ENCODE results near the gene LEO1.

The LEO1 gene

DNA sequence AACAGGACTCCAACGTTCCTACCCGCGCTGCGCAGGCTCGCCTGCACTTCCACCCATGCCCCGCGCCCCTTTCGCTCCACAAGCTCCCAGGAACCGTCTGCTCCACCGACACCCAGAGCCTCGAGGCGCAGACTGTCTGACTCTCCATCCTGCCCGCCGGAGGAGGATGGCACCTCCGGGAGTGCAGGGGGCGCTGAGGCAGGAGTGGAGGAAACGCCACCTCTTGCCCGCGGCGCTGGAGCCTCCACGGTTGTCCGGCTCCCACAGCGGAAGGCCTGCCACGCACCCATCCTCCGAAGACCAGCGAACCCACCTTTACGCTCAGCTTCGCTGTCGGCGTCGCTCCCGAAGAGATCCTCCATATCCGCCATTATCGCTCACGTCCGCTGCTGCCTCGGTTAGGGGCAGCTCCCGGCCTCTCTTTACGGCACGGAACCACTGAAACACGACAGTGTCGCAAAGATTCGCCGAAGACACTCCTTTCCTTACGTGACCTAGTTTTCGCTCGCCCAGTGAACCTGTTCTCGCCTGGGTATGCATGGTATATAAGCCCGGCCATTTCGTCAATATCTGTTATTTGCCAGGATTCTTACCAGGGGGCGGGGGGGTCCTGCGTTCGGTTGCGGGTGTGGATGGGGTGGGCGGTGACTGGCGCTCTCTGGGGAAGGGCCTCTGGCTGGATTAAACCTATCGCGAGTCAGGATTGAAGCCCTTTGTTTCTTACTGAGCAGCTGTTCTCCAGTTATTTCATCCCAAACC lies at the start of gene LEO1:
Gene LEO1 (minus strand): TSS at position 404 of the 759 bp plus-strand sequence. CDS start 33 bp downstream, at position 371.
- DNase-seq (ENCODE audit: low spot score) = peak; percentile 92

- no peak for DNase-seq (ENCODE audit: low spot score)
Observed at GRCh38 chr15:52021128-52021671, 49.6 kb upstream of the LEO1 start.

- no peak for DNase-seq (ENCODE audit: low spot score)
Observed at GRCh38 chr15:52020221-52021085, 48.9 kb upstream of the LEO1 start.

DNA sequence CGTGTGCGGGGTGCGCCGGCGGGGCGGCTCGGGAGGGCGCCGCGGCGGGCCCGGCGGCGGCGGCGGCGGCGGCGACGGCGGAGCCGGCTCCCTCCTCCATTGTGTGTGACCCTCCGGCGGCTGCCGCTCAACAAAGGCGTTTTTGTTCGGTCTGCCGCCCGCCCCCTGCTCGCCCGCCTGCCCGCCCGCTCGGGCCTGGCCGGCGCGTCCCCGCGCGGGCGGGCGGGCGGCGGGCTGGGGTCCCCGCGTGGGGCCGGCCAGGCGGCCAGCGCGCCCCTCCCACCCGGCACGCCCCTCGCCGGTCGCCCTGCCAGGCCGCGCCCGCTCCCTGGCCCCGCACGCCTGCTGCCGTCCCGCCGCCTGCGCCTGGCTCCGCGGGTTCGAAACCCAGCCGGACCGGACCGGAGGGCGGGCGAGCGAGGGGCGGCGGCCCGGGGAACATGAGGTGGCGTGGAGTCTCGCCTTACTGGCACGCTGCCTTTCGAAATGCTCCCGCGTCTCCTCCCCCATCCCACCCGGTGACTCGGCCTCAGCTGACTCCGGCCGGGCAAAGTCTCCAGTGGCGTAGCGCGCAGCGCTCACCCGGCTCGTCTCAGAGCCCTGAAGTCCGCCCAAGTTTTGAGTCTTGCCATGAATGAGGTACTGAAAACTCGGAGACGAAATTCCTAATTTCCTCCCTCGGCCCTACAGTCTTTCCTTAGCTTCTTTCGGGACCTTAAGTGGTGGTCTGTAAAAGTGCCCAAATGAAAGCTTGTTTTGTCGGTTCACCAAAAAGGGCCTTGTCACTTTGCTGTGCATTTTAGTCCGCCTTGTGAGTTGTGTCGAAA lies 48.0 kb upstream of the LEO1 start:
- DNase-seq (ENCODE audit: low spot score) = peak; percentile 92

- peak; percentile 99 for DNase-seq (ENCODE audit: low spot score)
Observed at GRCh38 chr15:52018693-52019393, 47.3 kb upstream of the LEO1 start, which contains the start of gene MAPK6. TSS of gene MAPK6 (plus strand) at chr15:52019219. CDS start at chr15:52046461, 27,242 bp downstream.

- DNase-seq (ENCODE audit: low spot score) = no peak
Observed at GRCh38 chr15:52018244-52018643, 46.7 kb upstream of the LEO1 start.

- no peak for DNase-seq (ENCODE audit: low spot score)
Observed at GRCh38 chr15:52016316-52016715, 44.7 kb upstream of the LEO1 start.

- no peak for DNase-seq (ENCODE audit: low spot score)
Observed at GRCh38 chr15:52014616-52015015, 43.0 kb upstream of the LEO1 start.

- no peak for DNase-seq (ENCODE audit: low spot score)
Observed at GRCh38 chr15:52013151-52013791, 41.7 kb upstream of the LEO1 start.

- no peak for DNase-seq (ENCODE audit: low spot score)
Observed at GRCh38 chr15:52012210-52012609, 40.6 kb upstream of the LEO1 start.

DNA sequence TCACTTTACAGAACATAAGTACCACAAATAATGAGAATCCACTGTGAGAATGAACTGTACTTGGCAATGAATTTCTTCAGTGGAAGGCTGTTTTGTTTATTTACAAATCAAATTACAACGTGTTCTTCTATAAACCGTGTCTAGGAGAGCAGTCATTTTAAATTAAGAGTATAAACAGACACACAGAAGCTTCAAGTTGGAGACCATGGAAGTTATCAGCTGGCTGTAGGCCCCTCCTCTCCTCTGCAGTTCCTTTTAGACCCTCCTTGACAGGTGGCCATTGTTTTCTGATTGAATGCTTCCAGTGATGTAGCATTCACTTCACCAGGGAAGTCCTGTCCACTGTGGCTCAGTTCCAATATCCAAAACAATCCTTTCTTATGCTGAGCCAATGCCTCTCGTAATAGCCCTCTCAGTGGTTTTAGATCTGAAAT lies 40.1 kb upstream of the LEO1 start:
- DNase-seq (ENCODE audit: low spot score) = no peak

DNA sequence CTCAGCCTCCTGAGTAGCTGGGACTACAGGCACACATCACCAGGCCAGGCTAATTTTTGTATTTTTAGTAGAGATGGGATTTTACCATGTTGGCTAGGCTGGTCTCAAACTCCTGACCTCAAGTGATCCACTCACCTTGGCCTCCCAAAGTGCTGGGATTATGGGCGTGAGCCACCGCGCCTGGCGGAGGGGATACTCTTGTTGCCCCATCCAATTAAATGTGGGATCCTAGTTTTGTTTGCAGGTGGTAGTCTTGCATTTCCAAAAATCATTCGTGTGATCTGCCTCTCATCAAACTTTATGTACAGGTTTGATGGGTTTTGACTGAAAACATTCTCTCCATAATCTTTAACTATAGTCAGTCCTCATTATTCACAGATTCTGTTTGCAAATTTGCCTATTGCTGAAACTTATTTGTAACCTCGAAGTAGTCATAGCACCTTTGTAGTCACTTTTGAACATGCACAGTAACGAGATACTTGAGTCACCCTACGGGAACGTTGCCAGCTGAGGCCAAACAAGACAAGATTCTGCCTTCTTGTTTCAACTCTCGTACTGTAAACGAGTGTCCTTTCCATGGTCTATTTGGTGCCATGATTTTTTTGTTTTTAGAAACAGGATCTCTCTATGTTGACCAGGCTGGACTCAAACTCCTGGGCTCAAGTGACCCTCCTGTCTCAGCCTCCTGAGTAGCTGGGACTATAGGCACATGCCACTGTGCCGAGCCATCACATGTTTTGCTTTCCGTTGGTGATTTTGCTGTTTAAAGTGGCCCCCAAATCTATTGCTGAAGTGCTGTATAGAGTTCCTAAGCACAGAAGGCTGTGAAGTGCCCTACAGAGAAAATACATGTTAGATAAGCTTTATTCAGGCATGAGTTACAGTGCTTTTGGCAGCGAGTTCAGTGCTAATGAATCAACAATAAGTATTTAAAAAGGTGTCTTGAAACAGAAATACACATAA lies 39.3 kb upstream of the LEO1 start:
- no peak for DNase-seq (ENCODE audit: low spot score)

GRCh38 chr15:52008698-52009434 lies 37.3 kb upstream of the LEO1 start:
- no peak for DNase-seq (ENCODE audit: low spot score)

- DNase-seq (ENCODE audit: low spot score) = no peak
Observed at GRCh38 chr15:52008359-52008697, 36.8 kb upstream of the LEO1 start.

DNA sequence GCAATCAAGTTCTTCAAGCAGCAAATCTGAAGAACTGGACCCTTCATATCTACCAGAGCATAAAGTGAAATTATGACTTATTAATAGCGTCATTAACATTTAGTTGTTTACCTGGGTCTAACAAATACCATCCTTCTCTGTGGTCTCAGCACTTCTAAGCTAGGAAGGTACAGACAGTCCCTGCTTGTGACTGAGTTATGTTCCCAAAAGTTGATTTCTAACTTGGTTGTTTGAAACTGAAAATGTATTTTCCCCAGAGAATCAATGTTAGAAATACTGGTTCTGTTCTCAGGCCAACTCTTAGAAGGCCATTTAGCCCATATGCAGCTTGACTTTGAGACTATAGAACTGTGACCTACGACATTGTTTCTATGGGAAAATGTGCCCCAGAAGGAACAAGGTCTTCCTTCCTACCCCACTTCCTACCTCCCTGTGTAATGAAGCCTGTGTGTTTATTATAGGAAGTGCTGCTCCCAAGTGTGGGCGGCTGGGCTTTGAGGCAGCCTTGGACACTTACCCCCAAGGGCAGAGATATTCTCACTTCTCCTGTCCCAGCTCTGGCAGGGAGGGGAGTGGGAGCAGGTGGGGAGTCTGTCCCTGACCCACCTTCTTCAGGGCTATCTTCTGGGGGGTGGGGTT lies 35.2 kb upstream of the LEO1 start:
- DNase-seq (ENCODE audit: low spot score) = no peak

- DNase-seq (ENCODE audit: low spot score) = peak; percentile 59
Observed at GRCh38 chr15:52005748-52006701, 34.4 kb upstream of the LEO1 start.

GRCh38 chr15:52004806-52005205 lies 33.2 kb upstream of the LEO1 start:
- no peak for DNase-seq (ENCODE audit: low spot score)
